ENCODE data around the gene NDUFB2.

DNA sequence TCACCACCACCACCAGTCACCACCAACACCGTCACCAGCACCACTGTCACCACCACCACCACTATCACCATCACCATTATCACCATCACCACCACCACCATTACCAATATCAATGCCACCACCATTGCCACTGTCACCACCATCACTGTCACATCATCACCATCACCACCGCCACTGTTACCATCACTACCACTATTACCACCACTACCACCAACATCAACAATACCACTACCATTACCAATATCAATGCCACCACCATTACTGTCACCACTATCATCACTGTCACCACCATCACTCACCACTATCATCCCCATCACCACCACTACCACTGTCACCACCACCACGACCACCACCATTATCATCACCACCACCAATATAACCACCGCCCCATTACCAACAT, 41.8 kb upstream of the NDUFB2 start:
- TF ChIP-seq, protein P1, sequence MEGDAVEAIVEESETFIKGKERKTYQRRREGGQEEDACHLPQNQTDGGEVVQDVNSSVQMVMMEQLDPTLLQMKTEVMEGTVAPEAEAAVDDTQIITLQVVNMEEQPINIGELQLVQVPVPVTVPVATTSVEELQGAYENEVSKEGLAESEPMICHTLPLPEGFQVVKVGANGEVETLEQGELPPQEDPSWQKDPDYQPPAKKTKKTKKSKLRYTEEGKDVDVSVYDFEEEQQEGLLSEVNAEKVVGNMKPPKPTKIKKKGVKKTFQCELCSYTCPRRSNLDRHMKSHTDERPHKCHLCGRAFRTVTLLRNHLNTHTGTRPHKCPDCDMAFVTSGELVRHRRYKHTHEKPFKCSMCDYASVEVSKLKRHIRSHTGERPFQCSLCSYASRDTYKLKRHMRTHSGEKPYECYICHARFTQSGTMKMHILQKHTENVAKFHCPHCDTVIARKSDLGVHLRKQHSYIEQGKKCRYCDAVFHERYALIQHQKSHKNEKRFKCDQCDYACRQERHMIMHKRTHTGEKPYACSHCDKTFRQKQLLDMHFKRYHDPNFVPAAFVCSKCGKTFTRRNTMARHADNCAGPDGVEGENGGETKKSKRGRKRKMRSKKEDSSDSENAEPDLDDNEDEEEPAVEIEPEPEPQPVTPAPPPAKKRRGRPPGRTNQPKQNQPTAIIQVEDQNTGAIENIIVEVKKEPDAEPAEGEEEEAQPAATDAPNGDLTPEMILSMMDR (IDR thresholded peaks at IDR 0.05) = no peak
- no peak for TF ChIP-seq POLR2A (IDR thresholded peaks at IDR 0.05)
- no peak for TF ChIP-seq EP300 (IDR thresholded peaks at IDR 0.05; ENCODE audit: low read depth)
- no peak for TF ChIP-seq POLR2AphosphoS5 (IDR thresholded peaks at IDR 0.05)

Measured in transverse colon (tissue), 4 donors.